ENCODE results near the gene CTRL. TPM values are rescaled to one million over a fixed set of nuclear protein-coding genes. Genes with fewer than 3 reads are reported as not detected.

The CTRL gene
- total RNA-seq (2014; rRNA removed; shearing (Covaris generic)) (5.9 and 9.6 TPM in 2 replicates), total RNA-seq (2022) (4.0 and 5.1 TPM in 2 replicates), Bru-seq, nascent RNA (percentile 54 among the genes with signal in this experiment), BruChase-seq, experiment 1, labeled RNA remaining after a 6-hour chase (percentile 61 among the genes with signal in this experiment), BruChase-seq, experiment 2, labeled RNA remaining after a 2-hour chase (percentile 70 among the genes with signal in this experiment)
- long read RNA-seq, partial matches to known transcripts: 1 of 1 reads
- long read RNA-seq, other reads (novel, unspliced or antisense): 0 of 1 reads

- no TSS peak for BruUV-seq (replicated peaks)
- CTCF ChIA-PET (ENCODE audit: unreplicated experiment): interaction anchor here (0.8 to 0.9 kb wide), 2 partner anchors 35 to 48 kb away, joined by 3 to 8 read pairs; no protein-coding TSS in a partner anchor
- Histone ChIP-seq H3K79me2 (ENCODE audit: insufficient read depth, low read depth, low read length) (peaks cover 4% of the 10 kb centered on the region; the same call in 1 of the 2 replicates), H3K27ac (ENCODE audit: low read depth, low read length, poor library complexity, severe bottlenecking) (no peak within 1 kb of the TSS), H3K36me3 (ENCODE audit: insufficient read depth, low read length) (peaks cover 58% of the 10 kb centered on the region), H3K9me3 (ENCODE audit: low read length) (no peaks in the 10 kb centered on the region), H3K4me2 (ENCODE audit: low read length) (no peak within 1 kb of the TSS), H3K4me1 (ENCODE audit: insufficient read depth, low read length, poor library complexity, severe bottlenecking) (peaks cover 14% of the 10 kb centered on the region), H3K4me3 (ENCODE audit: low read depth, low read length, poor library complexity, severe bottlenecking) (no peak within 1 kb of the TSS), H4K20me1 (ENCODE audit: insufficient read depth, low read length) (peaks cover 4% of the 10 kb centered on the region; the same call in 1 of the 2 replicates), H3K9me2 (ENCODE audit: insufficient read depth, low read length) (no peaks in the 10 kb centered on the region), H2AFZ (ENCODE audit: low read length) (no peak within 1 kb of the TSS)
- intact Hi-C loops (cut with micrococcal nuclease; ENCODE audit: unreplicated experiment): no loop called here
- TF ChIP-seq EZH2phosphoT487 (IDR thresholded peaks at IDR 0.05; ENCODE audit: borderline replicate concordance, low read depth, low read length) (no peak), CTCF (conservative IDR thresholded peaks at IDR 0.05; ENCODE audit: low read length) (no peak)
- DNase-seq (ENCODE audit: low spot score): no peak
- POLR2A ChIA-PET: no interaction called here
Observed at GRCh38 chr16:67931712-67932461, at the start of gene CTRL. Gene CTRL, minus strand, starts transcription at chr16:67931862. Its CDS starts 10 bp downstream, at chr16:67931852.

GRCh38 chr16:67979955-67980678, 48.5 kb upstream of the CTRL start, which contains the start of gene DPEP3:
Gene DPEP3, minus strand, starts transcription at chr16:67980499. Its CDS starts 119 bp downstream, at chr16:67980380.
- H3K79me2 ChIP-seq (ENCODE audit: insufficient read depth, low read depth, low read length): no peaks in the 10 kb centered on the region
- H3K4me2 ChIP-seq (ENCODE audit: low read length): no peak within 1 kb of the TSS
- TF ChIP-seq CTCF (conservative IDR thresholded peaks at IDR 0.05; ENCODE audit: low read length) (no peak), EZH2phosphoT487 (IDR thresholded peaks at IDR 0.05; ENCODE audit: borderline replicate concordance, low read depth, low read length) (no peak)
- ChIA-PET CTCF (ENCODE audit: unreplicated experiment) (no interaction called here), POLR2A (no interaction called here)
- H4K20me1 ChIP-seq (ENCODE audit: insufficient read depth, low read length): no peaks in the 10 kb centered on the region
- no peak within 1 kb of the TSS for H3K27ac ChIP-seq (ENCODE audit: low read depth, low read length, poor library complexity, severe bottlenecking)
- no TSS peak for BruUV-seq (replicated peaks)
- H3K36me3 ChIP-seq (ENCODE audit: insufficient read depth, low read length): no peaks in the 10 kb centered on the region
- peaks cover 31% of the 10 kb centered on the region for H3K4me1 ChIP-seq (ENCODE audit: insufficient read depth, low read length, poor library complexity, severe bottlenecking)
- no peaks in the 10 kb centered on the region for H3K9me2 ChIP-seq (ENCODE audit: insufficient read depth, low read length)
- H3K9me3 ChIP-seq (ENCODE audit: low read length): no peaks in the 10 kb centered on the region
- DNase-seq (ENCODE audit: low spot score): no peak
- H2AFZ ChIP-seq (ENCODE audit: low read length): no peak within 1 kb of the TSS
- H3K4me3 ChIP-seq (ENCODE audit: low read depth, low read length, poor library complexity, severe bottlenecking): no peak within 1 kb of the TSS
- intact Hi-C loops (cut with micrococcal nuclease; ENCODE audit: unreplicated experiment): no loop called here
